ENCODE measurements around the gene SUV39H1.

GRCh38 chrX:48702716-48703115 lies 6.2 kb downstream of the SUV39H1 start:
- TF ChIP-seq CTCF (IDR thresholded peaks at IDR 0.05) = no peak
- TF ChIP-seq POLR2A (IDR thresholded peaks at IDR 0.05) = no peak

All from suprapubic skin (tissue), 3 donors.